DMS153 treated with DMSO at 0.1 percent for 48 hours (cell line): ENCODE results near the gene C19orf18.
"Not testable (repeated sequence)": the region's sequence is repeated elsewhere in the genome, so short reads cannot be mapped to it uniquely, and the experiment has no call there.

Source experiments
- DNase-seq: peaks from one replicate; lab custom pipeline; 2025; ENCODE audit not compliant: unreplicated experiment; lab: John Stamatoyannopoulos, UW

The C19orf18 gene

DNA sequence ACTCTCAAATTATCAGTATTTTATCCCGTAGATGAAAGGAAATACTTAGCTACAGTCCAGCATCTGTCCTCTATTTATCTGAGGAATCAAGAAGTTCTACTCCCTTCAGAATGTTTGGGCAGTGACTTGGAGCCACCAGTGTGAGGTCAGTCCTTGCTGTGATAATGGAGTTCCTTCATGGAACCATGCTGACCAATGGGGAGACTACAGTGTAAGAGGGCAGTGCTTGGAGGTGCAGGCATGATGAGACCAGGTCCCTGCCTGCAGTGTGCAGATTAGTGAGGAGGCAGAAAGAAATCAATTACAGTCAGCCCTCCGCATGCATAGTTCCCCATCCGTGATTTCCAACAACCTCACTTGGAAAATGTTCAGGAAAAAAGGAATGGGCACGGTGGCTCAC, at the start of gene C19orf18:
Gene C19orf18 (minus strand): TSS at position 101 of the 400 bp plus-strand sequence. CDS start 102 bp downstream, outside the sequence.
- no peak for DNase-seq

DNA sequence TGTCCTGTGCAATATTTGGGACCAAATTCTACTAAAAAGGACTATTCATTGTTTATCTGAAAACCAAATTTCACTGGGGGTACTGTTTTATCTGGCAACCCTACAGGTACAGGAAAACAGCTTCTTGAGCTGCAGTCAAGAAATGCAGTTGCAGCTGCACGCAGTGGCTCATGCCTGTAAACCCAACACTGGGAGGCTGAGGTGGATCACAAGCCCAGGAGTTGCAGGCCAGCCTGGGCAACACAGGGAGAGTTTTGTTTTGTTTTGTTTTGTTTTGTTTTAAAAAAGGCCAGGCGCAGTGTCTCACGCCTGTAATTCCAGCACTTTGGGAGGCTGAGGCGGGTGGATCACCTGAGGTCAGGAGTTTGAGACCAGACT, 47.9 kb upstream of the C19orf18 start:
- DNase-seq, result no peak

DNA sequence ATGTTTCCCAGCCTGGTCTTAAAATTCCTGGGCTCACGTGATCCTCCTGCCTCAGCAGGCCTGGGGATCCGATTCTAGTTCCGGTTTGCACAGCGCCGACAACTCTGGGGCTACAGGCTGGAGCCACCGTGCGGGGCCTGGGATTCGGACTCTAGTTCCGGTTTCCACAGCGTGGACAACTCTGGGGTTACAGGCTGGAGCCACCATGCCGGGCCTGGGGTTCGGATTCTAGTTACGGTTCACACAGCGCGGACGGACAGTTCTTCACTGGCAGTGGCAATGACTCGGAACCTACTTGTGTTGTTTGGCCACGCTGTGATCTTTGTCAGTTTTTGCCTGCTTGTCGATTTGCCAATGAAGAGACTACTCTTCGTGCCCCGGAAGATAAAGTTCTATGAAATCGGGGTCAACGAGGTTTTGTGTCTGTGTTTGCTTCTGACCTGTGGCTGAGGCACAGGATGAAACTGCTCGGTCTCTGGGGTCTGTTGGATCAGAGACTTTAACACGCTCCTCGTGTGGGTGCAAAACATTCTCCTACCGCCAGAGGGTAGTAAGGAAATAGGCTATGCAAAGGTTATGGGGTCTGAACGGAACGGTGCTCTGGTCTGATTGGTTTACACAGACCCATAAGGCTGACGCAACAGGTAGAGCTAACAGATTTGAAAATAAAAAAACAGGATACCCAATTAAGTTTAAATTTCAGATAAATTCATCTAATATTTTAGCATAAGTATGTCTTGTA, 47.4 kb upstream of the C19orf18 start:
- no peak for DNase-seq

DNA sequence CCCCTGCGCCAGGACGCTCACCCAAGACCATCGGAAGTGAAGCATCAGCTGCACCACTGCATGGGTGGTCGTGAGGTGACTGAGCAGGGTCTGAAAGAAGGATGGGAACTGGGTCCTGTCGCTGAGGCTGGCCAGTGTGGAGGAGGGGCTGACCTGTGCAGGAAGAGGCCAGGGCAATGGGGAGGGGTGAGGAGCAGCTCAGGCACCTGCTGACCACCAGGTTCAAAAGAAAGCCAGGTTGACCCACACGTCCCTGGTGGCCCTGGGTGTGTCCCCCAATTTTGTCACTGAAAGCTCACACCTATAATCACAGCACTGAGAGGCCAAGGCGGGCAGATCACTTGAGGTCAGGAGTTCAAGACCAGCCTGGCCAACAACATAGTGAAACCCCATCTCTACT, 45.8 kb upstream of the C19orf18 start:
- no peak for DNase-seq

DNA sequence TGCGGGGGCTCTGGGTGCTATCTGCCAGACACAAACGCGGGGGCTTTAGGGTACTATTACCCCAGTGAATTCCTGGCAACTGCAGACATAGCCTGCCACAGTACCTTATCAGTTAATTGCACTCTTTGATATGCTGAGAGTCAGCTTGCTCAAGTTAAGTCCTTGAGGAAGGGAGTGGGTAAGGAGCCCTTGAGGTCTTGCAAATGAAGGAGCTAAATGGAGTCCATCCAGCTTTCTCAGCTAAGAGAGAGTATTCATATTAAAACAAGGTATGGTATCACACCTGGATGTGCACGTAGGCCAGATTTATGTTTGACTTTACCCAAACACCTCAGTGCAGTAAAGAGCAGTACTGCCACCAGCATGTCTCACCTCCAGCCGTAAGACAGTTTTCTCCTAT, 39.8 kb upstream of the C19orf18 start:
- no peak for DNase-seq

DNA sequence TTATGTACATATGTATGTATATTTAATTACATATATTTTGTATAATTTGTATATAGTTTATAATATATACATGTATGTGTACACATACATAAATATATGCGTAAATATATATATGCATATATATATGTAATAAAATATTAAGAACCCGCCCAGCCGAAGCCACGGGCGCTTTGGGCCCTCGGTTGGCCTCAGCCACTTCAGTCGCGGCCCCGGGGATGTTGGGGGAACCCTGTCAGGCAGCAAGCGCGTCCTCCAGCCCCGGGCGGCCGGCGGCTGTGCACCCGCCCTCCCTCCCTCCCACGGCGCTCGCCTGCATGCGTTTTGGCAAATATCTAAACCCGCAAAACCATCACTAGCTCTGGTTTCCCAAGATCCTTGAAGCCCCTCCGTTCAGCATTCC, 36.2 kb upstream of the C19orf18 start:
- no peak for DNase-seq

DNA sequence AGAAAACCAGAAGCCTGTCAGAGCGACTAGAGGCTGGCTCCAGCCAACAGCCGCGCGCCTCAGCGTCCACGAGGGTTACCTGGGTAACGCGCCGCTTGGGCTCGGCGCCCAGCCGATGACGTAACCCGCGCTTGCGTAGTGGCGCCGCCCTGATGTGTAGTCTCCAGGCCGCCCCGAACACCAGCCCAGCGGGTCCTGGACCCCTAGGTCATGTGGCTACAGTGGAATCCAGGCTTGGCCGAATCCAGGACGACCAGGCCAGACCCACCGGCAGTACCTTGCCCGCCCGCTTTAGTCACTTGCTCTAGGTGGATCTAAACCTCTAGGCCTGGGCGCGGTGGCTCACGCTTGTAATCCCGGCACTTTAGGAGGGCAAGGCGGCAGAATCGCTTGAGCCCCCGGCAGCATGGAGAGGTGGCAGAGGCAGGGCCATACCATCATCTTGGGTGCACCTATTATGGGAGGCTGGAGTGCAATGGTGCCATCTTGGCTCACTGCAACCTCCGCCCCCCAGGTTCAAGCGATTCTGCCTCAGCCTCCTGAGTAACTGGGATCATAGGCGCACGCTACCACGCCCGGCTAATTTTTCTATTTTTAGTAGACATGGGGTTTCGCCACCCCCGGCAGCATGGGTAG, 35.5 kb upstream of the C19orf18 start:
- DNase-seq, result no peak

DNA sequence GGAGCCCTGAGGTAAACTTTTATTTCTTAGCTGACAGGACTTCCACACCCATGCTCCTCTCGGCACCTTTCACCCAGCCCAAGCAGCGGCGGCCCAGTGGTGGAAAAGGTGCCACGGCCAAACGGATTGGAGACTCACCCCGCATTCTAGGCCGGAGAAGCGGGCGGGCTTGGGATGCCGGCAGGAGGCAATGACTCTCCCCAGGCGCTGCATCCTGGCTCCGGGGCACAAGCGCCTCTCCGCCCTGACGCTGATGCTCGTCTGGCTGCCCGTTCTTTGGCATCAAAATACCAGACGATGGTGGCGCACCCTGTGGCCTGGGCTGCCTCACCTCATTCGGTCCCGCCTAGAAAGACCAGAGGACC, 34.9 kb upstream of the C19orf18 start:
- no peak for DNase-seq

DNA sequence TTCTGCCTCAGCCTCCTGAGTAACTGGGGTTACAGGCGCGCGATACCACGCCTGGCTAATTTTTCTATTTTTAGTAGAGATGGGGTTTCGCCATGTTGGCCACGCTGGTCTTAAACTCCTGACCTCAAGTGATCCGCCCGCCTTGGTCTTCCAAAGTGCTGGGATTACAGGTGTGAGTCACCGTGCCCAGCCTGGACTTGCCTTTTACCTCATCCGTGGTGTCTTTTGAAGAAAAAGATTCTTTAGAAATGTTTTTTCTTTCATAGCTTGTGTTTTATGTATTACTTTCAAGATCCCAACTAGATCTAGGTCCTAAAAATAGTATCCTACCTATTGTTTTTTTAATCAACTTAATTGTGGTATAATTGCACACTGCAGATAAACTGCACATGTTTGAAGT, 34.5 kb upstream of the C19orf18 start:
- DNase-seq, result not testable (repeated sequence)

DNA sequence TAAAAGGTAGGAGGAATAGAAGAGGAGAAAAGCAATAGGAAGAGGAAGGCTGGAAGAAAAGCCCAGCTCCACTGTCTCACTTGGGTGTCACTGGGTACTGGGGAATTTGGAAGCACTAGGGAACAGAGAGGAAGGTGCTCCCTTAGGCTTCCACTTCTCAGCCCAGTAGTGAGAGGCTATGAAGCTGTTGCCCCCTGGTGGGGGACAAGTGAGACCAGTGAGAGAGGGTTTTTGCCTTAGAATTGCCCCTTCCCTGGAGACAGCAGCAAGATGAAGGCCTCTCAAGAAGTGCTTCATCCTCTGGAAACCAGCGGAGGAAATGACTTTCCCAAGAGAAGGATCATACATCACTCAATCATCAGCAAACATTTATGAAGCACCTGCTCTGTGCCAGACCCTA, 33.0 kb upstream of the C19orf18 start:
- DNase-seq, result no peak

DNA sequence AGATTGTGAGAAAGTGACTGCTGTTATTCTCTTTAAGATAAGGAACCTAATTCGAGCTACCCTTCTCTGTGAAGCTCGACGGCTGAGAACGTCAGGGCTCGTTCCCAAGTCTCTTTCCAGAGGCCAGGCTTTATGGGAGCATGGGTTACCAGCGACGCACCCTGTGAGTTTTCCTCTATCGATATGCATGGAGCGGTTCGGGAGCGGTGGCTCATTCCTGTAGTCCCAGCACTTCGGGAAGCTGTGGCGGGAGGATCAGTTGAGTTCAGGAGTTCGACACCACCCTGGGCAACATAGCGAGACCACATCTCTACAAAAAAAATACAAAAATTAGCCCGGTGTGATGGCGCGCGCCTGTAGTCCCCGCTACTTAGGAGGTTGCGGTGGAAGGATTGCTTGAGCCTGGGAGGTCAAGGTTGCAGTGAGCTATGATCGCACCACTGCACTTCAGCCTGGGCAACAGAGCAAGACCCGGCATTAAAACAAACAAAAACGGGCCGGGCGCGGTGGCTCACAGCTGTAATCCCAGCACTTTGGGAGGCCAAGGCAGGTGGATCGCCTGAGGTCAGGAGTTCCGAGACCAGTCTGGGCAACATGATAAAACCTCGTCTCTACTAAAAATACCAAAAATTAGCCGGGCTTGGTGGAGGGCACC, 29.0 kb upstream of the C19orf18 start:
- DNase-seq, result no peak

DNA sequence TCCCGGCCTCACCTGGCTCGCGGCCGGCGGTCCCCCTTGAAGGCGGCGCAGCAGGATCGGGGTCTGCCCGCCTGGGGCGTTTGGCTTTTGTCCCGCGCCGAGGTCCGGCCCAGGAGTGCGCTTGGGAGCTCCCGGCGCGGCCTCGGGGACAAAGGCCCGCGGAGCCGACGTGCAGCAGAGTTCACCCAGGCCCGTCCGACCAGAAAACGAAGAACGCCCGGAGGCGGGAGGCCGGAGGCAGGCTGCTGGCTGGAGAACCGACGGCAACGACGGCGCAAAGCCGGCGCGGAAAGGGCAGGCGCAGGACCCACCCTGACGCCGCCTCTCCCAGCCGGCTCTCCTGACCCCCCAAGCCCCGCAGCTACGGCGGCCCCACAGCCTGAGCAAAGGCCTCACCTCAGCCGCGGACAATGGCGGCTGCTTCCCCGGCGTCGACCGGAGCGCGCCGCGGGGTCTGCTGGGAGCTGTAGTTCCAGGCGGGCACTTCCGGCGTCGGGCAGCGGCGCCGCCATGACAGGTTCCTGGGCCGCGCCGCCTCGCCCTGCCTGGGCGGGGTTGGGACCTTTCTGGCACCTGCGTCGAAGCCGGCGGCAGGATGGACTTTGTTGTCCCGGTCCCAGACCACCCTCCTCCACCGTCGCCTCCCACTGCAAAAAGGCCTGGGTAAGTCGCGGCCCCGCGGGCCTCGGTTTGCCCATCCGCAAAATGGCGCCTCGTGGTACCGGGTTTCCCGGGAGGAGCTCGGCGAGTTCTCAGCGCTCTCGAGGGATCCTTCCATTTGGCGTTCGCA, 28.2 kb upstream of the C19orf18 start, which contains the start of gene ZNF606:
Gene ZNF606 (minus strand): TSS at position 437 of the 790 bp plus-strand sequence. CDS start 1,501 bp downstream, outside the sequence.
- DNase-seq, result peak; percentile 62

DNA sequence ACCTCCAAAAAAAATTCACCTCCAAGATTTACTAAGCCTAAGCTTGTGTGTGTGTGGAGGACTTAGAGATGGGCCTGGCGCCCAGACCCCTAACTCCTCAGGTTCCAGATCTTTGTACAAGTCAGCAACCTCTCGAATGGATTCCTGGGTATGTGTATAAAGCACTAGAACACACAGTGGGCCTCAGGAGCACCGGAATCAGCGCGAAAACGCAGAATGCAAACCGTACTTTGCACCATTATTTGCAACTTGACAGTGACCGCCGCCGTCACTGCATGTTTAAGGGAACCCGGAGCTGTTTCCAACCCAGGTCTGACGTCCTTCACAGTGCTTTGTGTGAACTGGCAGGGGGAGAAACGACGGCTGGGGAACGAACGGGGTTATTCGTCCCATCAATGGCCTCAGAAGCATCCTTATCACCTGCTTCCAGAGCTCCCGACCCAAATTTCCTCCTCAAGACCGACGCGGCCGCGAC, 27.6 kb upstream of the C19orf18 start:
- DNase-seq, result no peak

DNA sequence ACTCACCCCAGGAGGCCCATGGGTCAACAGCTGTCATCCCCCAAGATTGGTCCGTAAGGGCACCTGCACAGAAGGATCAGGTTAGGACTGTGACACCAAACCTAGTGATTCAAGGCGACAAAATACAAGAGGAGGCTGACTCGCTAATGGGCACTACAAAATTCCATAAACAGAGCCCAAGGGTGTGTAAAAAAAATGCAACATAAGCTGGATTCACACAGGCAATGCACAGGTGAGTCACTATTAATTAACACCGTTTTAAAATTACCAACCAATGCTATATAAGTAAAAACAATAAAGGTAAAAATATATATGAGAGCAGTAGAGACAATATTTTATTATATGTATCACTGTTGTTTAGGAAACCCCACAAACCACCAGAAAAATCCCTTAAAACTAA, 26.3 kb upstream of the C19orf18 start:
- DNase-seq, result no peak

DNA sequence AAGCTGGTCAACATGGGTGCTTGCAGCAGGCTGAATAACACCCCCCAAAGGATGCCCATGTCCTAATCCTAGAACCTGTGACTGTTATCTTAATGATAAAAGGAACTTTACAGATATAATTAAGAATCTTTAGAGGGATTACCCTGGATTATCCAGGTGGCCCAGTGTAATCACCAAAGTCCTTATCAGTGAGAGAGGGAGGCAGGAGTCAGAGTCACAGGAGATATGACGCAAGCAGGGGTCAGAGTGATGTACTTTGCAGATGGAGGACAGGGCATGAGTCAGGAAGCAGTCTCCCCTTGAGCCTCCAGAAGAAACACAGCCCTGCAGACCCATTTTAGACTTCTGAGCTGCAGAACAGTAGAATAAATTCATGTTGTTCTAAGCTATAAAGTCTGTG, 18.5 kb upstream of the C19orf18 start:
- DNase-seq, result no peak

DNA sequence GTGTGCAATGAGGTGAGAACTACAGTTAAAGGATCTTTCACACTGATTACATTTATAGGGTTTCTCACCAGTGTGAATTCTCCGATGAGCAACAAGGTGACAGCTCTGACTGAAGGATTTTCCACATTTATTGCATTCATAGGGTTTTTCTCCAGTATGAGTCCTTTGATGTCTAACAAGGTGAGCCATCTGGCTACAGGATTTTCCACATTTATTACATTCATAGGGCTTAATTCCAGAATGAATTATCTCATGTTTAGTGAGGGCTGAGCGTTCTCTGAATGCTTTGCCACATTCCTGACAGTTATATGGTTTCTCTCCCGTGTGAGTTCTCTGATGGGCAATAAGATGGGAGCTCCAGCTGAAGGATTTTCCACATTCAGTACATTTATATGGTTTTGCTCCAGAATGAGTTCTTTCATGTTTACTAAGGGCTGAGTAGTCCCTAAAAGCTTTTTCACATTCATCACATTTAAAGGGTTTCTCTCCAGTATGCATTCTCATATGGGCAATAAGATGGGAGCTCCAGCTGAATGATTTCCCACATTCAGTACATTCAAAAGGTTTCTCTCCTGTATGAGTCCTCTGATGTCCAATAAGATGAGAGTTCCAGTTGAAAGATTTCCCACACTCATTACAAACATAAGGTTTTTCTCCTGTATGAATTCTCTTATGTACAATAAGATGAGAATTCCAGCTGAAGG, 4.4 kb upstream of the C19orf18 start:
- no peak for DNase-seq

DNA sequence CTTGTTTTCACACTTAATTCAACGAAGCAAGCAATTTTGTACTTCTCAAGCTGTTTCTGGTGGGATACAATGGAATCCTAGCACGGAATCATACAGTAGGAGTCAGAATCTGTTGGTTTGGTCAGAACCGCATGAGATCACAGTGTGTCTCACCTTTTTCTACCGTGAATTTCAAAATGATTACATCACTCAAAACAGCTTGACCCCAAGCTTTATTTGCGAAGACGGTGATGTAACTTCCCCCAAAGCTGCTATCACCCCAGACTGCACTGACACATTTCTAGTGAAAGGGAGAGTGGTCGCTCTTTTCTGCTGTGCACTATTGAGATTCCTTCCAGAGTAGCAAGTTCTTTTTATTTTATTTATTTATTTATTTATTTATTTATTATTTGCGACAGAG, 9.6 kb downstream of the C19orf18 start:
- DNase-seq, result no peak

DNA sequence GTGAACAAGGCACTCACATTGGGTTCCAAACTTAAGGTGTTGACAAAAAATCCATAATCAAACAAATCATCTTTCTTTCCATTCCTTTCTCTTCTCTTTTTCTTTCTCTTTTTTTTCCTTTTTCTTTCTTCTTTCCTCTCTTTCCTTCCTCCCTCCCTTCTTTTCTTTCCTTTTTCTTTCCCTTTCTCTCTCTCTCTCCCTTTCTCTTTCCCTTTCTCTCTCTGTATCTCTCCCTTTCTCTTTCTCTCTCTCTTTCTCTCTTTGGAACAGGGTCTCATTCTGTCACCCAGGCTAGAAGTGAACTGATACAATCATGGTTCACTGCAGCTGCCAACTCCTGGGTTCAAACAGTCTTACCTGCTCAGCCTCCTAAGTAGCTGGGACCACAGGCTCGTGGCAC, 12.5 kb downstream of the C19orf18 start:
- no peak for DNase-seq

DNA sequence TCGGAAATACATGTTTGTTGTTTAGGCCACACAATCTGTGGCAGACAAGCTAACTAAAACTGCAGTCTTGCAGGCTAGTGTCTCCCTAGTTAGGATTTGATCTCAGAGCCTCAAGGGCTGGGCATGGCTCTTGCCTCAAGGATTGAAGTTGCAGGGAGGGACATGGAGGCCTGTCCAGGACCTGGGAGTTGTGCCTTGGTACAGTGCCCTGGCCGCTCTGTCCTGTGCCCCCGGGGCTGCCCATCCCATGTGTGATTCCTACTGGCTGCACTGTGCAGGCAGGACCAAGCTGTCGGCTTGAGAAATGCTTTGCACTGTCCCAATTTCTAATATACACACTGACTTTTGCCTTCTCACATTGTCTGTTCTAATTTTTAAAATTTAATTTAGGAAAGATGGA, 19.3 kb downstream of the C19orf18 start:
- DNase-seq, result no peak

DNA sequence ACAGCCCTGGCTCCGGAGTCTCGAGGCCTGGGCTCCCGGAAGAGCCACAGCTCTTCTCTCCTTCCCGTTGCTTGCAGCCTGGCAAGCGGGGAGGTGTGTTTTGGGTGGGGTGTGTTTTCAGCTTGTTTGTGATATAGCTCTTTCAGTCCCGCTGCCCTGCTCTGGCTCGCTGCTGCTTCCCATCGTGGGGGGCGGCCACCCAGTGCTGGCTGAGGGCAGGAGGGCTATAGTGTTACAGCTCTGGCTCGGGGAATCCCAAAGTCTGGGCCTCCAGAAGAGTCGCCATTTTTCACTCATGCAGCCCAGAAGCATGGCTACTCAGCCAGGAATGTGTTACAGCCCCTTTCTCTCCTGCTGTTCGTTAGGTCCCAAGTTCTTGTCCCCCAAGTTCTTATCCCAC, 24.6 kb downstream of the C19orf18 start:
- DNase-seq, result no peak

DNA sequence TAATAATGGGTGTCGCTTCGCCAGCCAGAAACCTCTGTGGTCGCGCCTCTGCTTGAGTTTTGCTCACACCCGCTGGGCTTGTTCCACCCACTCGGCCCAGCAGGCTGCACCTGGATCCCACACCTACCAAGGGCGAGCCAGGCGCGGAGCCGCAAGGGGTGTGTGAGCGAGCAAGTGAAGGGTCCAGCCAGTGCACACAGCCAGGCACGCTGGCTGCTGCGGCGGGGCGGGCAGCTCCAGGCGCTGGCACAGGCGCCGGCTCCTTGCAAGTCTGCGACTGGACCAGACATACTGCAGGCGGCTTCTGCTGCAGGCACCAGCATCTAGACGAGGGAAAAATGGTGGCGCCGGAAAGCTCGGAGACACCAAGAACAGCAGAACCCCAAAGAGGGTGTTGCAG, 25.0 kb downstream of the C19orf18 start:
- DNase-seq, result no peak
